GM11168 (cell line): ENCODE measurements around the gene HECTD2.

ENCODE experiments used
- in situ Hi-C: fragments of 300-500 bp; cut with MboI; formaldehyde crosslinking; loops from one replicate; pipeline ENCODE4 v1.12.0; 2022; ENCODE audit warnings: low sequenced_read_pairs; ENCODE audit not compliant: unreplicated experiment

Gene HECTD2

GRCh38 chr10:91467114-91467513 lies 57.0 kb downstream of the HECTD2 start:
- in situ Hi-C loops, result no loop called here

- in situ Hi-C loops, result no loop called here
Measured at GRCh38 chr10:91471602-91472001, 61.5 kb downstream of the HECTD2 start.

GRCh38 chr10:91472911-91473310 lies 62.8 kb downstream of the HECTD2 start:
- in situ Hi-C loops, result no loop called here

GRCh38 chr10:91474009-91474408 lies 63.9 kb downstream of the HECTD2 start:
- in situ Hi-C loops, result no loop called here

- in situ Hi-C loops, result no loop called here
Measured at GRCh38 chr10:91477236-91477635, 67.1 kb downstream of the HECTD2 start.

- in situ Hi-C loops, result no loop called here
Measured at GRCh38 chr10:91479583-91479982, 69.4 kb downstream of the HECTD2 start.

- in situ Hi-C loops, result no loop called here
Measured at GRCh38 chr10:91487911-91488582, 77.9 kb downstream of the HECTD2 start.

- in situ Hi-C loops, result no loop called here
Measured at GRCh38 chr10:91493313-91493712, 83.2 kb downstream of the HECTD2 start.

GRCh38 chr10:91495402-91495801 lies 85.3 kb downstream of the HECTD2 start:
- in situ Hi-C loops, result no loop called here

GRCh38 chr10:91496016-91496415 lies 85.9 kb downstream of the HECTD2 start:
- in situ Hi-C loops, result no loop called here

GRCh38 chr10:91511549-91512330 lies 101.6 kb downstream of the HECTD2 start:
- in situ Hi-C loops, result no loop called here

GRCh38 chr10:91512458-91512857 lies 102.3 kb downstream of the HECTD2 start:
- in situ Hi-C loops, result no loop called here

- in situ Hi-C loops, result no loop called here
Measured at GRCh38 chr10:91513598-91514424, 103.7 kb downstream of the HECTD2 start.

GRCh38 chr10:91514787-91515186 lies 104.6 kb downstream of the HECTD2 start:
- in situ Hi-C loops, result no loop called here

- in situ Hi-C loops, result no loop called here
Measured at GRCh38 chr10:91517394-91517793, 107.2 kb downstream of the HECTD2 start.

- in situ Hi-C loops, result no loop called here
Measured at GRCh38 chr10:91519899-91520514, 109.9 kb downstream of the HECTD2 start.

- in situ Hi-C loops, result no loop called here
Measured at GRCh38 chr10:91520661-91521060, 110.5 kb downstream of the HECTD2 start.

GRCh38 chr10:91521439-91521838 lies 111.3 kb downstream of the HECTD2 start:
- in situ Hi-C loops, result no loop called here

GRCh38 chr10:91525896-91526712 lies 116.0 kb downstream of the HECTD2 start:
- in situ Hi-C loops, result no loop called here

GRCh38 chr10:91528080-91528479 lies 117.9 kb downstream of the HECTD2 start:
- in situ Hi-C loops, result no loop called here
